B cell (primary cell): ENCODE measurements around the gene CENPF. TPM values are rescaled to one million over a fixed set of nuclear protein-coding genes. Genes with fewer than 3 reads are reported as not detected.

Experiments
- ATAC-seq: fragments of 200-7000 bp; cut with Tn5 transposase; one replicate; pipeline ENCODE4 v1.10.0; 2021; ENCODE audit warnings: low read depth, mild to moderate bottlenecking, moderate number of reproducible peaks, moderate library complexity
- CTCF ChIA-PET: fragments of 350-600 bp; sonication (Branson Sonifier 250); formaldehyde crosslinking; loops from one replicate; lab custom pipeline; 2021; ENCODE audit warnings: antibody characterized with exemption, inconsistent platforms; lab: Charles Lee
- POLR2A ChIA-PET: fragments of 350-600 bp; sonication (Branson Sonifier 250); formaldehyde crosslinking; loops from one replicate; lab custom pipeline; 2021; ENCODE audit warnings: antibody characterized with exemption; lab: Charles Lee
- DNase-seq: peaks from one replicate; pipeline ENCODE4 v3.0.0; 2013
- H2AFZ ChIP-seq: 2 replicates; pipeline ENCODE4 v1.6.1; 2012; ENCODE audit warnings: mild to moderate bottlenecking, low read depth, low read length; ENCODE audit not compliant: insufficient read depth, poor library complexity, severe bottlenecking
- H3K27ac ChIP-seq, 2 donors: 1 replicate in 1 of 2; 2 replicates in 1 of 2; pipeline ENCODE4 v1.5.1; 2012 to 2013; ENCODE audit warnings: low read length in 2 of 2, mild to moderate bottlenecking in 2 of 2, moderate library complexity in 1 of 2
- H3K27me3 ChIP-seq, 4 experiments: fragments of 200-600 bp in 1 of 4; sonication (generic) in 1 of 4; replicated peaks in 1 of 4; 1 replicate in 2 of 4; 2 replicates in 2 of 4; pipeline versions ENCODE4 v1.6.1 to v1.7.0; 2013 to 2016; ENCODE audit warnings: low read length in 3 of 4, mild to moderate bottlenecking in 2 of 4, mixed read lengths in 1 of 4, moderate library complexity in 1 of 4; ENCODE audit not compliant: insufficient read depth in 4 of 4, control insufficient read depth in 3 of 4; ENCODE audit errors: control extremely low read depth in 1 of 4
- H3K36me3 ChIP-seq, 2 experiments: replicated peaks in 1 of 2; 1 replicate in 1 of 2; 2 replicates in 1 of 2; pipeline versions ENCODE4 v1.6.1 to v1.7.1; 2013; ENCODE audit warnings: low read length in 1 of 2; ENCODE audit not compliant: insufficient read depth in 2 of 2, control insufficient read depth in 1 of 2; ENCODE audit errors: control extremely low read depth in 1 of 2, extremely low read depth in 1 of 2
- H3K4me1 ChIP-seq, 2 donors: fragments of 200-600 bp in 1 of 2; sonication (generic) in 1 of 2; 1 replicate in 1 of 2; 2 replicates in 1 of 2; pipeline versions ENCODE4 v1.5.1 to v1.6.1; 2013 to 2017; ENCODE audit warnings: low read length in 2 of 2; ENCODE audit not compliant: control insufficient read depth in 2 of 2, insufficient read depth in 2 of 2
- H3K4me2 ChIP-seq: replicated peaks from 2 replicates; pipeline ENCODE3; 2012; ENCODE audit warnings: mild to moderate bottlenecking, low read depth, low read length; ENCODE audit not compliant: poor library complexity, severe bottlenecking
- H3K4me3 ChIP-seq, 5 experiments: fragments of 200-600 bp in 1 of 5; sonication (generic) in 1 of 5; 1 replicate in 3 of 5; 2 replicates in 2 of 5; pipeline versions ENCODE4 v1.5.1 to v1.7.0; 2011 to 2016; ENCODE audit warnings: low read length in 4 of 5, mild to moderate bottlenecking in 4 of 5, low read depth in 2 of 5, control low read depth in 1 of 5, moderate library complexity in 1 of 5; ENCODE audit not compliant: insufficient read depth in 1 of 5; ENCODE audit errors: control extremely low read depth in 1 of 5, extremely low read depth in 1 of 5
- H3K79me2 ChIP-seq: fragments of 200-600 bp; sonication (generic); one replicate; pipeline ENCODE4 v1.6.0; 2016; ENCODE audit warnings: low read length; ENCODE audit not compliant: control insufficient read depth, insufficient read depth
- H3K9ac ChIP-seq: fragments of 200-600 bp; sonication (generic); 2 replicates; pipeline ENCODE4 v1.6.1; 2017; ENCODE audit warnings: mild to moderate bottlenecking, low read length, moderate library complexity
- H3K9me3 ChIP-seq, 3 donors: one replicate each; pipeline versions ENCODE4 v1.6.1 to v1.7.1; 2013; ENCODE audit warnings: low read length in 2 of 3; ENCODE audit not compliant: control insufficient read depth in 2 of 3, insufficient read depth in 1 of 3; ENCODE audit errors: control extremely low read depth in 1 of 3
- H4K20me1 ChIP-seq: 2 replicates; pipeline ENCODE4 v1.6.0; 2012; ENCODE audit warnings: mild to moderate bottlenecking, low read length; ENCODE audit not compliant: insufficient read depth, control insufficient read depth, poor library complexity, severe bottlenecking
- H3K27ac Mint-ChIP-seq: one replicate; pipeline ENCODE4 v1.8.0; 2021; ENCODE audit warnings: mixed read lengths
- H3K27me3 Mint-ChIP-seq: one replicate; pipeline ENCODE4 v1.8.0; 2021; ENCODE audit warnings: mixed read lengths
- H3K4me1 Mint-ChIP-seq: one replicate; pipeline ENCODE4 v1.8.0; 2021; ENCODE audit warnings: mixed read lengths
- H3K4me3 Mint-ChIP-seq: one replicate; pipeline ENCODE4 v1.8.0; 2021; ENCODE audit warnings: mixed read lengths
- H3K9me3 Mint-ChIP-seq: one replicate; pipeline ENCODE4 v1.8.0; 2022; ENCODE audit warnings: mixed read lengths; ENCODE audit not compliant: insufficient read depth
- CTCF ChIP-seq: fragments of 200-600 bp; IDR thresholded peaks from one replicate; pipeline ENCODE4 v1.8.0; 2022; ENCODE audit warnings: antibody characterized with exemption, mild to moderate bottlenecking
- EZH2 ChIP-seq: IDR thresholded peaks from 2 replicates; pipeline ENCODE4 v1.6.1; 2012; ENCODE audit warnings: borderline replicate concordance, low read depth, mild to moderate bottlenecking, moderate library complexity, low read length; ENCODE audit not compliant: insufficient read depth, poor library complexity, severe bottlenecking
- WGBS: methylation state at CpG from one replicate; pipeline ENCODE4 v1.1.5; 2013; ENCODE audit warnings: missing lambda C conversion rate; ENCODE audit not compliant: insufficient coverage; 5-methylcytosine and 5-hydroxymethylcytosine counted together
- intact Hi-C: fragments of 100-400 bp; cut with micrococcal nuclease; formaldehyde crosslinking; loops from one replicate; pipeline ENCODE4 v1.10.0; 2022
- polyA plus RNA-seq: library from polyadenylated mRNA; depleted of rRNA; stranded (reverse); fragments of >200 nt; gene quantifications from 2 replicates; pipeline ENCODE4 v1.2.3, GENCODE V29; 2012
- total RNA-seq, 2 donors: library from RNA; stranded (reverse); fragments of 120-200 nt in 1 of 2; gene quantifications; 1 replicate in 1 of 2; 2 replicates in 1 of 2; pipeline versions ENCODE4 v1.2.3 to v1.2.4, GENCODE V29; 2013 to 2022

CENPF gene
- total and polyA plus RNA-seq, 2 donors (not counting 1 experiment from before 2014, with no cell fraction given): 0.12 to 3.0 TPM

GRCh38 chr1:214702556-214702955 is 99.6 kb downstream of the CENPF start:
- H3K4me1 Mint-ChIP-seq: no peaks in the 10 kb centered on the region
- Histone ChIP-seq H3K27ac (no peak overlapping the region), H3K36me3 (no peaks in the 10 kb centered on the region), H3K4me2 (no peak overlapping the region), H3K4me1 (no peaks in the 10 kb centered on the region), H3K9ac (no peak overlapping the region), H3K4me3 (no peak overlapping the region), H3K27me3 (no peaks in the 10 kb centered on the region), H3K79me2 (no peaks in the 10 kb centered on the region), H3K9me3 (no peaks in the 10 kb centered on the region), H4K20me1 (no peaks in the 10 kb centered on the region), H2AFZ (no peak overlapping the region)
- intact Hi-C loops: no loop called here
- ChIA-PET POLR2A (no interaction called here), CTCF (no interaction called here)
- no peak overlapping the region for H3K27ac Mint-ChIP-seq
- 100% methylated on average over 1 of the region's 1 CpG for WGBS
- TF ChIP-seq EZH2 (no peak), CTCF (no peak)
- no peak overlapping the region for H3K4me3 Mint-ChIP-seq
- DNase-seq (no peak), ATAC-seq (no peak)
- H3K27me3 Mint-ChIP-seq: peaks cover 4% of the 10 kb centered on the region
- peaks cover 8% of the 10 kb centered on the region for H3K9me3 Mint-ChIP-seq

GRCh38 chr1:214707306-214708087 is 104.5 kb downstream of the CENPF start:
- intact Hi-C loops: no loop called here
- H3K27me3 Mint-ChIP-seq: peaks cover 3% of the 10 kb centered on the region
- no peaks in the 10 kb centered on the region for H3K79me2 ChIP-seq
- H3K4me2 ChIP-seq: no peak overlapping the region
- CTCF ChIA-PET: no interaction called here
- no peak overlapping the region for H3K9ac ChIP-seq
- H3K27ac Mint-ChIP-seq: no peak overlapping the region
- no peaks in the 10 kb centered on the region for H3K4me1 Mint-ChIP-seq
- POLR2A ChIA-PET: no interaction called here
- no peaks in the 10 kb centered on the region for H4K20me1 ChIP-seq
- H3K9me3 ChIP-seq: no peaks in the 10 kb centered on the region
- WGBS: 82% methylated on average over 6 of the region's 11 CpGs
- H3K4me1 ChIP-seq: no peaks in the 10 kb centered on the region
- no peaks in the 10 kb centered on the region for H3K36me3 ChIP-seq
- H3K9me3 Mint-ChIP-seq: peaks cover 8% of the 10 kb centered on the region
- DNase-seq (no peak), ATAC-seq (no peak)
- H3K4me3 ChIP-seq: no peak overlapping the region
- no peak overlapping the region for H2AFZ ChIP-seq
- TF ChIP-seq CTCF: no peak
- TF ChIP-seq EZH2: no peak
- no peak overlapping the region for H3K4me3 Mint-ChIP-seq
- no peak overlapping the region for H3K27ac ChIP-seq
- no peaks in the 10 kb centered on the region for H3K27me3 ChIP-seq
